SK-N-SH (cell line): ENCODE results near the gene NR2F6. TPM values are rescaled to one million over a fixed set of nuclear protein-coding genes. Genes with fewer than 3 reads are reported as not detected.

Source experiments
- CTCF ChIA-PET: fragments of 300-600, 350-600 bp; formaldehyde crosslinking; extraction: SDS; loops from one replicate; lab custom pipeline; 2021; lab: Yijun Ruan, JAX
- POLR2A ChIA-PET: fragments of 350-600 bp; sonication (Branson Sonifier 250); formaldehyde crosslinking; extraction: SDS; loops from one replicate; lab custom pipeline; 2020; ENCODE audit warnings: antibody characterized with exemption, inconsistent platforms; lab: Yijun Ruan, JAX
- DNase-seq: peaks from one replicate; pipeline ENCODE4 v3.0.0; 2012
- H2AFZ ChIP-seq: fragments of 200-600 bp; sonication (generic); 2 replicates; pipeline ENCODE4 v1.8.1; 2016; ENCODE audit warnings: antibody characterized with exemption, mild to moderate bottlenecking, low read depth
- H3F3A ChIP-seq: fragments of 200-600 bp; sonication (generic); replicated peaks from 2 replicates; pipeline ENCODE3; 2016; ENCODE audit warnings: antibody characterized with exemption, mild to moderate bottlenecking; ENCODE audit not compliant: insufficient read depth
- H3K27ac ChIP-seq, 2 experiments: fragments of 200-500 bp in 1 of 2; fragments of 200-600 bp in 1 of 2; sonication (Bioruptor generic) in 1 of 2; sonication (generic), shearing (Covaris generic) in 1 of 2; 2 replicates each; pipeline versions ENCODE4 v1.5.1 to v1.6.1; 2014 to 2016; ENCODE audit warnings: low read depth in 2 of 2, inconsistent platforms in 1 of 2, low read length in 1 of 2, mild to moderate bottlenecking in 1 of 2, mixed read lengths in 1 of 2
- H3K27me3 ChIP-seq: fragments of 200-600 bp; sonication (generic), shearing (Covaris generic); 2 replicates; pipeline ENCODE4 v1.6.1; 2016; ENCODE audit warnings: mixed run types; ENCODE audit not compliant: insufficient read depth
- H3K36me3 ChIP-seq, 2 experiments: fragments of 200-500 bp in 1 of 2; fragments of 200-600 bp in 1 of 2; sonication (Bioruptor generic) in 1 of 2; sonication (generic) in 1 of 2; replicated peaks in 1 of 2; 2 replicates each; pipeline versions ENCODE3 to v1.5.1; 2014 to 2016; ENCODE audit warnings: low read length in 1 of 2, mild to moderate bottlenecking in 1 of 2; ENCODE audit not compliant: insufficient read depth in 2 of 2, control insufficient read depth in 1 of 2
- H3K4me1 ChIP-seq, 2 experiments: fragments of 200-500 bp in 1 of 2; fragments of 200-600 bp in 1 of 2; sonication (Bioruptor generic) in 1 of 2; sonication (generic), shearing (Covaris generic) in 1 of 2; 2 replicates each; pipeline versions ENCODE4 v1.5.1 to v1.6.1; 2014 to 2016; ENCODE audit warnings: low read depth in 1 of 2, low read length in 1 of 2, mixed run types in 1 of 2; ENCODE audit not compliant: insufficient read depth in 2 of 2, control insufficient read depth in 1 of 2
- H3K4me2 ChIP-seq: fragments of 200-600 bp; sonication (generic), shearing (Covaris generic); 2 replicates; pipeline ENCODE4 v1.6.1; 2017; ENCODE audit warnings: mixed run types
- H3K4me3 ChIP-seq, 2 experiments: fragments of 200-500 bp in 1 of 2; fragments of 200-600 bp in 1 of 2; sonication (Bioruptor generic) in 1 of 2; sonication (generic), shearing (Covaris generic) in 1 of 2; 2 replicates each; pipeline versions ENCODE4 v1.5.1 to v1.8.1; 2014 to 2016; ENCODE audit warnings: low read depth in 2 of 2, inconsistent platforms in 1 of 2, low read length in 1 of 2, mild to moderate bottlenecking in 1 of 2, mixed read lengths in 1 of 2, moderate library complexity in 1 of 2
- H3K79me2 ChIP-seq: fragments of 200-600 bp; sonication (generic); 2 replicates; pipeline ENCODE4 v1.8.1; 2017; ENCODE audit warnings: mild to moderate bottlenecking; ENCODE audit not compliant: insufficient read depth
- H3K9ac ChIP-seq: fragments of 200-600 bp; sonication (generic); 2 replicates; pipeline ENCODE4 v1.6.1; 2017; ENCODE audit warnings: mixed run types
- H3K9me2 ChIP-seq: fragments of 200-600 bp; sonication (generic); 2 replicates; pipeline ENCODE4 v1.6.1; 2017; ENCODE audit warnings: mixed run types
- H3K9me3 ChIP-seq: fragments of 200-600 bp; sonication (generic); 2 replicates; pipeline ENCODE4 v1.6.1; 2017; ENCODE audit warnings: mixed run types, mild to moderate bottlenecking, moderate library complexity
- H4K20me1 ChIP-seq: fragments of 200-600 bp; sonication (generic); 2 replicates; pipeline ENCODE4 v1.6.1; 2017; ENCODE audit warnings: mild to moderate bottlenecking, mixed run types; ENCODE audit not compliant: insufficient read depth
- CTCF ChIP-seq: fragments of 200-600 bp; sonication (generic); IDR thresholded peaks from 2 replicates; pipeline ENCODE4 v1.6.1; 2017; ENCODE audit warnings: antibody characterized with exemption, mild to moderate bottlenecking, moderate library complexity
- ELF1 ChIP-seq: IDR thresholded peaks from 2 replicates; pipeline ENCODE4 v1.4.0; 2012
- FOXM1 ChIP-seq: IDR thresholded peaks from 2 replicates; pipeline ENCODE4 v1.4.0; 2012; ENCODE audit warnings: low read depth, mild to moderate bottlenecking
- GATA2 ChIP-seq: sonication (generic); formaldehyde crosslinking; IDR thresholded peaks from 2 replicates; pipeline ENCODE4 v1.5.0; 2020; ENCODE audit warnings: mild to moderate bottlenecking, missing genetic modification reagents
- IRF3 ChIP-seq: fragments of 150-350 bp; IDR thresholded peaks from 2 replicates; pipeline ENCODE4 v1.6.1; 2016; ENCODE audit warnings: mild to moderate bottlenecking, low read depth, low read length
- JUND ChIP-seq: IDR thresholded peaks from 2 replicates; pipeline ENCODE4 v1.4.0; 2012
- MEF2A ChIP-seq: IDR thresholded peaks from 2 replicates; pipeline ENCODE4 v1.4.0; 2012; ENCODE audit warnings: low read depth, borderline replicate concordance
- NFIC ChIP-seq: IDR thresholded peaks from 2 replicates; pipeline ENCODE4 v1.4.0; 2012; ENCODE audit warnings: borderline replicate concordance
- RAD21 ChIP-seq: IDR thresholded peaks from 2 replicates; pipeline ENCODE4 v1.6.1; 2012; ENCODE audit warnings: mild to moderate bottlenecking, low read length
- RFX5 ChIP-seq: IDR thresholded peaks from 2 replicates; pipeline ENCODE4 v1.6.1; 2012; ENCODE audit warnings: mild to moderate bottlenecking, improper control_type of control experiment, low read length
- RXRA ChIP-seq: IDR thresholded peaks from 2 replicates; pipeline ENCODE4 v1.4.0; 2012; ENCODE audit warnings: low read depth, mild to moderate bottlenecking, borderline replicate concordance
- TEAD4 ChIP-seq: IDR thresholded peaks from 2 replicates; pipeline ENCODE4 v1.4.0; 2012; ENCODE audit warnings: mild to moderate bottlenecking, borderline replicate concordance; ENCODE audit not compliant: insufficient read depth
- USF1 ChIP-seq: IDR thresholded peaks from 2 replicates; pipeline ENCODE4 v1.4.0; 2012; ENCODE audit warnings: low read depth, borderline replicate concordance
- WGBS: methylation state at CpG from one replicate; pipeline ENCODE4 v1.1.6; 2017; ENCODE audit warnings: low lambda C conversion rate; 5-methylcytosine and 5-hydroxymethylcytosine counted together
- polyA plus RNA-seq, 3 experiments: library from polyadenylated mRNA; depleted of rRNA; stranded (reverse); fragments of >200 nt; gene quantifications; 2 replicates each; pipeline ENCODE4 v1.2.3, GENCODE V29; 2012
- TF ChIP-seq, protein P1 (sequence below): IDR thresholded peaks from 2 replicates; pipeline ENCODE4; 2012

Gene NR2F6
- polyA plus RNA-seq, 1 of the 3 experiments (the other 2 are of a cell fraction), result 37.3 TPM

DNA sequence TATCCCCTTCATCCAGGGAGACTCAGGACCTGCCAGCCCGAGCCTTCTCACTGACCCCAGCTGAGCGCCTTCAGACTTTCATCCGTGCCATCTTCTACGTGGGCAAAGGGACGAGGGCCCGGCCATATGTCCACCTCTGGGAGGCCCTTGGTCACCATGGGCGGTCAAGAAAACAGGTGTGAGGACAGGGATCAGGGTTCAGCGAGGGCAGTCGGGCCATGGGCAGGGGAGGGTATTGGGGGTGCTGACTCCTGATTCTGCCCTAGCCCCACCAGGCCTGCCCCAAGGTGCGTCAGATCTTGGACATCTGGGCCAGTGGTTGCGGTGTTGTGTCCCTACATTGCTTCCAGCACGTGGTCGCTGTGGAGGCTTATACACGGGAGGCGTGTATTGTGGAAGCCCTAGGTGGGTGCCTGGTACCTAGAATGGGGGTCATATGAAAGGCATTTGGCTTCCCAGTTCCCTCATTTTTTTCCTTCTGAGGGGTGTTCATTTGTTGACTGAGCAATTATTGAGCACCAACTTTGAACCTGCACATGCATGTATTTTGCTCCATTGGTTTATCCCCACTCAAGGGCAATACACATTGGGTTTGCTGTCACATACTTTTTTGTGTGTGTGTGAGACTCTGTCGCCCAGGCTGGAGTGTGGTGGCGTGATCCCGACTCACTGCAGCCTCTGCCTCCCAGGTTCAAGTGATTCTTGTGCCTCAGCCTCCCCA lies 39.9 kb upstream of the NR2F6 start:
- ChIA-PET CTCF (no interaction called here), POLR2A (no interaction called here)
- Histone ChIP-seq H3K9ac (no peak overlapping the region), H3K27me3 (no peaks in the 10 kb centered on the region), H3K4me2 (no peak overlapping the region), H3K4me1 (peaks cover 0 to 5% of the 10 kb centered on the region in 2 experiments; a peak in 1 of 4 replicates), H3K9me3 (no peaks in the 10 kb centered on the region), H3K9me2 (no peaks in the 10 kb centered on the region), H3K4me3 (no peak overlapping the region), H3F3A (peaks cover 13% of the 10 kb centered on the region), H2AFZ (no peak overlapping the region), H3K79me2 (no peaks in the 10 kb centered on the region), H4K20me1 (no peaks in the 10 kb centered on the region), H3K36me3 (no peaks in the 10 kb centered on the region), H3K27ac (no peak overlapping the region)
- no peak for DNase-seq
- TF ChIP-seq ELF1 (no peak), IRF3 (no peak), JUND (no peak), RXRA (no peak), RAD21 (no peak), USF1 (no peak), NFIC (no peak), GATA2 (no peak), MEF2A (no peak), FOXM1 (no peak), CTCF (no peak), RFX5 (no peak), TEAD4 (no peak)
- TF ChIP-seq, protein P1, sequence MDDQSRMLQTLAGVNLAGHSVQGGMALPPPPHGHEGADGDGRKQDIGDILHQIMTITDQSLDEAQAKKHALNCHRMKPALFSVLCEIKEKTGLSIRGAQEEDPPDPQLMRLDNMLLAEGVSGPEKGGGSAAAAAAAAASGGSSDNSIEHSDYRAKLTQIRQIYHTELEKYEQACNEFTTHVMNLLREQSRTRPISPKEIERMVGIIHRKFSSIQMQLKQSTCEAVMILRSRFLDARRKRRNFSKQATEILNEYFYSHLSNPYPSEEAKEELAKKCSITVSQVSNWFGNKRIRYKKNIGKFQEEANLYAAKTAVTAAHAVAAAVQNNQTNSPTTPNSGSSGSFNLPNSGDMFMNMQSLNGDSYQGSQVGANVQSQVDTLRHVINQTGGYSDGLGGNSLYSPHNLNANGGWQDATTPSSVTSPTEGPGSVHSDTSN, result no peak
- WGBS, result 86% methylated on average over 18 of the region's 18 CpGs
